NCI-H460 (cell line): ENCODE measurements around the gene VPS4A. TPM values are rescaled to one million over a fixed set of nuclear protein-coding genes. Genes with fewer than 3 reads are reported as not detected.
"Not testable (repeated sequence)": the region's sequence is repeated elsewhere in the genome, so short reads cannot be mapped to it uniquely, and the experiment has no call there.

Source experiments
- DNase-seq: peaks from one replicate; pipeline ENCODE4 v3.0.0-alpha.2; 2016; ENCODE audit warnings: low read depth; ENCODE audit errors: extremely low read depth
- total RNA-seq: library from RNA; depleted of rRNA; stranded (reverse); fragments of >200 nt; shearing (Covaris generic); gene quantifications from 2 replicates; pipeline ENCODE4 v1.2.3, GENCODE V29; 2014

The VPS4A gene
- total RNA-seq, 1 experiment from 2014 or later, result 28.4 TPM

DNA sequence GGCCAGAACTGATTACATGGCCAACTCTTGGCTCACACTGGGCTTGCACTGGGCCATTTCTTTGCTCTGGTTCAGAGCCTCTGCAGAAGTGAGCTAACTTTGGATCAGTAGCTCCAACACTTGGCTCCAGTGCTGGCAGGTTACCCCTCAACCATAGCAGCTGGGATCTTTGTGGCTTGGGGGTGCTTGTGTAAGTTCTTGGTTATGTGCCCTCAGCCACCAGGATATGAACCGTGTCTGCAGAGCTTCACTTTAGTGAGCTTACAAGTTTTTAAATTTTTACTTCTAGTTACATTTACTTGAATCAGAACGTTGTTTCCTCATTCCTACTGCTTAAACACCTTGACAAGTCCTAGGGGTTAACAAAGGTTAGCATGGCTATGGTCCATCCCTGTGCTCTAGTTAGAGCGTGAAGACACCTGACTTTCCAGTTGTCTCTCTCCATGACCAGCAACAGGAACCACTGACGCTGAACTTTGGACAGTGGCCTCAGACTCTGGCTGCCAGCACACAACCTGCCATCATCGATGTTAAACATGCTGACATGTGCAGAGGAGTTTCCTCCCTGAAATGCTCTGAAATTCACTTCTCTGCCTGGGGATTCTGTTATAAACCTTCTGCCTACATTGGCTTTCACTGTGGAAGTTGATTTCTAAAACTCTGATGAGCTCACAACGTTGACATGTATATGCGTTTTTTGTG is 15.2 kb downstream of the VPS4A start:
- DNase-seq, result no peak

- no peak for DNase-seq
Measured at GRCh38 chr16:69327585-69328310, 16.6 kb downstream of the VPS4A start.

GRCh38 chr16:69328854-69329316 is 17.7 kb downstream of the VPS4A start:
- DNase-seq, result peak; percentile 26

- DNase-seq, result no peak
Measured at GRCh38 chr16:69329369-69330285, 18.5 kb downstream of the VPS4A start.

- DNase-seq, result peak; percentile 81
Measured at GRCh38 chr16:69330286-69331109, 19.3 kb downstream of the VPS4A start, which contains the start of gene PDF. PDF (minus strand) TSS chr16:69330588; CDS start chr16:69330570, 18 bp downstream.

DNA sequence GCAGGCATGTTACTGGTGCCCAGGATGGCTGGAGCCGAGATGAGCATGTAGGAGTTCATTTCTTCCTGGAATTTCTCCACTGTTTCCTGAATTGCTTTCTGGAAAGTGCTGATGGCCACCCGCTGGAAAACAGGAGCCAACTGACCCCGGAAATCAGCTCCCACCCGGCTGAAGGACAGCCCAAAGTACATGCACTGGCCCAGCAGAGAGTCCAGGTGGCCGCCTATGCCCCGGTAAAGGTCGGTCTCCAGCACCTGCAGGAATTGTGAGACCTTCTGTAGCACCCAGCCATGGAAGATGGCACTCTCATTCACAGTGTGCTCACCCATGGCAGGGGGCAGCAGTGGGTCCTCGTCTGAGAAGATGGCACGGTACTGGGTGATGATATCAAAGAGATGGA is 23.5 kb downstream of the VPS4A start:
- no peak for DNase-seq

GRCh38 chr16:69338557-69339288 is 27.6 kb downstream of the VPS4A start:
- no peak for DNase-seq

DNA sequence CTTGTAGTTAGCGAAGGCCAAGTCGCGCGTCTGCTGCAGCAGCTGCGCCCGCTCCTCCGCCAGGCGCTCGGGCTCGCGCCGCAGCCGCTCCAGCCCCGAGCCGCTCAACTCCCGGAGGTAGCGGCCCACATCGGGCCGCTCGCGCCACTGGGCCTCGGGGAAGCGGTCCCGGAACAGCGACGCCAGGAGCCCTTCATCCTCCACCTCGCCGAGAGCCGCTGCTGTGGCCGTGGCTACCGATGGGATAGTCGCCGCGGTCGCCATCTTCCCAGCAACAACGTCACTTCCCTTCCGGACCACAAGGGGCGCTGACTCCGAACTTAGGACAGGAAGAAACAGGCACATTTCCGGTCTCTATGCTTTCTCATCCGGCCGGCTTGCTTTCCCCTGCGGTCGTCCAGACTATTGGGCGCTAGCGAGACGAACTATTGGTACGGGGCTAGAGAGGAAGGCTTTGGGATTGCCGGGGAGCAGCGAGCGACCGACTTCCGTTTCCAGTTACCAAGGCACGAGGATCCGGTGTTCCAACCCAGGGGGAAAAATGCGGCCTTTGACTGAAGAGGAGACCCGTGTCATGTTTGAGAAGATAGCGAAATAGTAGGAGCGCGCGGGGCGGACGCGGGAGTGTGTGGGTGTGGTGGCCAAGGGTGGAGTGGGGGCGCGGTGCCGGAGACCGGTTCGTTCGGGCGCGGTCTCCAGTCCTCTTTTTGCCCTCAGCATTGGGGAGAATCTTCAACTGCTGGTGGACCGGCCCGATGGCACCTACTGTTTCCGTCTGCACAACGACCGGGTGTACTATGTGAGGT is 28.3 kb downstream of the VPS4A start, which contains the start of the genes COG8 and NIP7:
Gene COG8 (minus strand): TSS at position 276 of the 806 bp plus-strand sequence. CDS start 12 bp downstream, at position 264.
Gene NIP7 (plus strand): TSS at position 484 of the 806 bp plus-strand sequence. CDS start 58 bp downstream, at position 542.
- DNase-seq, result peak; percentile 95

GRCh38 chr16:69340095-69340644 is 29.0 kb downstream of the VPS4A start:
- no peak for DNase-seq

GRCh38 chr16:69344171-69344570 is 33.0 kb downstream of the VPS4A start:
- DNase-seq, result no peak

GRCh38 chr16:69345923-69346322 is 34.8 kb downstream of the VPS4A start:
- no peak for DNase-seq

GRCh38 chr16:69346683-69347082 is 35.5 kb downstream of the VPS4A start:
- DNase-seq, result no peak

- no peak for DNase-seq
Measured at GRCh38 chr16:69348222-69348621, 37.1 kb downstream of the VPS4A start.

DNA sequence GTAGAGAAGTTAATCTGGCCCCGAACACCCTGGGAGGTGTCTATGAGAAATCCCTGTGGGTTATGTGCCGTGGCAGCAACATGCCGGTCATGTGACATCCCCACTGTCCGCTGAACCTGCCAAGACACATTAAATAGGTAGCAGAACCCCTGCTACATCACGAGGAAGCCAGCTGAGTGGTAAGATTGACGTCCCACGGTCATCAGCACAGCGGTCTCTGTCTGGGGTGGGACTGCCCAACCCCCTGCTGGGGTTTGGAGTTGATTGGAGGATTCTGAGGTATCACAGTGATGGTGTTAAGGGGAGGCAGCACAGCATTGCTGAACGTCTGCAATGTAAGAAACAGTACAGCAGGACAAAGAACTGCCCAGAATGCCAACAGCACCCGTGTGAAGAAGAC is 38.4 kb downstream of the VPS4A start:
- DNase-seq, result no peak

GRCh38 chr16:69350536-69351133 is 39.5 kb downstream of the VPS4A start:
- DNase-seq, result no peak

GRCh38 chr16:69351309-69352027 is 40.3 kb downstream of the VPS4A start, which contains the start of gene TMED6:
TMED6 (minus strand) TSS chr16:69351786; CDS start chr16:69351753, 33 bp downstream.
- no peak for DNase-seq

DNA sequence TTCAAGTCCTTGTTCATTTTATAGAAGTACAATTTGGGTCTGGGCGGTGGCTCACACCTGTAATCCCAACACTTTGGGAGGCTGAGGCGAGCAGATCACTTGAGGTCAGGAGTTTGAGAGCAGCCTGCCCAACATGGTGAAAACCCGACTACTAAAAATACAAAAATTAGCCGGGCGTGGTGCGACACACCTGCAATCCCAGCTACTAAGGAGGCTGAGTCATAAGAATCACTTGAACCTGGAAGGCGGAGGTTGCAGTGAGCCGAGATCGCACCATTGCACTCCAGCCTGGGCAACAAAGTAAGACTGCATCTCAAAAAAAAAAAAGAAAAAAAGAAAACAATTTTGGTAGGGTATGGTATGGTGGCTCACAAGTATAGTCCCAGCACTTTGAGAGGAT is 48.9 kb downstream of the VPS4A start:
- DNase-seq, result not testable (repeated sequence)
